Stimulated activated CD4-positive, alpha-beta T cell treated with anti-CD3 and anti-CD28 coated beads, TNF-alpha, amount 100 ng/mL, for 1 hour (primary cell): Measurements from ENCODE around the gene SERGEF.

Source experiments
- DNase-seq, 3 donors: peaks; one replicate each; pipeline ENCODE4 v3.0.0-alpha.2; 2020; ENCODE audit warnings: low read depth in 3 of 3, low spot score in 1 of 3

SERGEF gene

GRCh38 chr11:17740649-17741235, 272.1 kb downstream of the SERGEF start:
- no peak for DNase-seq

- no peak for DNase-seq
Observed at GRCh38 chr11:17739945-17740338, 272.9 kb downstream of the SERGEF start.

GRCh38 chr11:17738151-17738973, 274.5 kb downstream of the SERGEF start:
- no peak for DNase-seq
